NCI-H146 treated with DMSO at 0.1 percent for 48 hours (cell line): ENCODE data around the gene PDE1A.

Experiments
- DNase-seq: peaks from one replicate; lab custom pipeline; 2025; ENCODE audit not compliant: unreplicated experiment; lab: John Stamatoyannopoulos, UW

The PDE1A gene

GRCh38 chr2:182220335-182220734, 206.5 kb downstream of the PDE1A start:
- DNase-seq: no peak

- DNase-seq: no peak
Measured at GRCh38 chr2:182210669-182211068, 216.2 kb downstream of the PDE1A start.

DNA sequence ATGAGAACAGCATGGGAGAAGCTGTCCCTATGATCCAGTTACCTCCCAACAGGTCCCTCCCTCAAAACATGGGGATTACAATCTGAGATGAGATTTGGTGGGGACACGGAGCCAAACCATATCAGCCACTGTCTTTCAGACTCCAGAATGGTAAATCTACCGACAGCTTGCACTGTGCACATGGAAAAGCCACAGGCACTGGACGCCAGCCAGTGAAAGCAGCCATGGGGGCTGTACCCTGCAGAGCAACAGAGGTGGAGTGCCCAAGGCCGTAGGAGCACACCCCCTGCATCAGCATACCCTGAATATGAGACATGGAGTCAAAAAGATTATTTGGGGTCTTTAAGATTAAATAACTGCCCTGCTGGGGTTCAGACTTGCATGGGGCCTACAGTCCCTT, 218.4 kb downstream of the PDE1A start:
- DNase-seq: no peak

DNA sequence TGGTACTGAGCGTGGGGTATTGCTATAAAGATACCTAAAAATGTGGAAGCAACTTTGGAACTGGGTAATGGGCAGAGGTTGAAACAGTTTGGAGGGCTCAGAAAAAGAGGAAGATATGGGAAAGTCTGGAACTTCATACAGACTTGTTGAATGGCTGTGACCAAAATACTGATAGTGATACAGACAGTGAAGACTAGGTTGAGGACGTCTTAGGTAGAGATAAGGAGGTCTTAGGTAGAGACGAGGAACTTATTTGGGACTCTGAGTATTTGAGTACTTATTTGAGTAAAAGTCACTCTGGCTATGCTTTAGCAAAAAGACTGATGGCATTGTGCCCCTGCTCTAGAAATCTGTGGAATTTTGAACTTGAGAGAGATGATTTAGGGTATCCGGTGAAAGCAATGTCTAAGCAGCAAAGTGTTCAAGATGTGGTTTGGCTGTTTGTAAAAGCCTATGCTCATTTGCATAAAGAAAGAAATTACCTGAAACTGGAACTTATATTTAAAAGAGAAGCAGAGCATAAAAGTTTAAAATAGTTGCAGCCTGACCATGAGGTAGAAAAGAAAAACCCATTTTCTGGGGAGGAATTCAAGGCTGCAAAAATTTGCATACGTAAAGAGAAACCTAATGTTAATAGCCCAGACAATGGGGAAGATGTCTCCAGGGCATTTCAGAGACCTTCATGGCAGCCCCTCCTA, 219.6 kb downstream of the PDE1A start:
- DNase-seq: no peak

GRCh38 chr2:182197529-182197928, 229.3 kb downstream of the PDE1A start:
- no peak for DNase-seq

DNA sequence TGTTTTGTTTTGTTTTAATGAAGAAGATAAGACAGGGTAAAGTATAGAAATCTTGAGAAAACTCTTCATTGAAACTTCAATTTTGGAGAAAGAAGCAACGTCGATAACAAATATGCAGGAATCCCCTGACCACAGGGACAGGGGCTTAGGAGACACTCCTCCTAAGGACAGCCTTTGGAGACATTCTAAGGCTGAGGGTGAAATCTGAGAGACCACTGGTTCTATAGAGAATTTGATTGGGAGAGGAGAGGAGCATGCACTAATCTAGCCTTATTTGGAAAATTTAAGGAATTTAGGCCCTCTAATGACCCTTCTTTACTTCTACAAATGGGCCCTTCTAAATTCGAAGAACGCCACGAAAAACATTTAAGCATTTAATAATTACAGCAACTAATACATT, 233.5 kb downstream of the PDE1A start:
- DNase-seq: no peak

DNA sequence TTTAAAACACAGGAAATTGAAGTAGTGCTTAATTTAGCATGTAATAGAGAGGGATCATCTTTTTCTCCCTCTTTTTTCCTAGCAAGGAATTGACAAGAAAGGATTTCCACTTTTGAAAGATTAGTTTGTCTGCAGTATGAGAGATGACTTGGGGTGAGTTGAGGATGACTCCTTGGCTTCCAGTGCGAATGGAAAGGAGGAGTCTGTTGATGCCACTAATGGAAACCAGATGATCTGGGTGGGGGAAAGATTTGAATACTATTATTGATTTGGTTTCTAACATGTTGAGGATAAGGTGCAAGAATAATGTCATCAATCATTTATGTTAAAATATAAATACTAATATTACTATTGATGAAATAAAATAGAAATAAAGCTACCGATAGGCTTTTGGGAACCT, 235.8 kb downstream of the PDE1A start:
- no peak for DNase-seq

GRCh38 chr2:182187130-182187529, 239.7 kb downstream of the PDE1A start:
- DNase-seq: no peak

DNA sequence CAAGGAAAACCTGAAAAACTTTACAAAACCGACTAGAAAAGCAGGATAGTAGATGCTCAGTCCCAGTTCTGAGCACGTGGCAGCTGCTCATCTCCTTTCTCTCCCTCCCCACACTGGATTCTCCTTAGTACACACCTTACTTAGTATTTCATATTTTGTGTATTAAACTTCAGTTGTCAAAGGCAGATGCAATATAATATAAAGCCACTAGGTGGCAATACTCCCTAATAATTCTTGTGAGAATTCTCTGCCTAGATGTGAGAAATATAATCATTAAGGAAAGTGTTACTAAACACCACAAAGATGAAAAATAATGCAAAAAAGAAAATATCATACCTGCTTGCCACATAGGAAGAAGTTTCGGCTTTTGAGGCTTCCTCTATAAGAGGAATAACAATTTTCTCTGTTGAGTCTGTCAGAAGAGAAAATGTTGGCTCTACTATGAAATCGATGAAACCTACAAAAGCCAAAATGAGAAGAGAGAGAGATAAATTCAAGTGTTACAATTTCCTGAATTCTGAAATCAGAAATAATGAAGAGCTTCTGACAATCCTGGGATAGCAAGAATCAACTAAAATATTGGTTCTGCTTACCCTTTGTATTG, 240.6 kb downstream of the PDE1A start:
- peak; percentile 13 for DNase-seq

DNA sequence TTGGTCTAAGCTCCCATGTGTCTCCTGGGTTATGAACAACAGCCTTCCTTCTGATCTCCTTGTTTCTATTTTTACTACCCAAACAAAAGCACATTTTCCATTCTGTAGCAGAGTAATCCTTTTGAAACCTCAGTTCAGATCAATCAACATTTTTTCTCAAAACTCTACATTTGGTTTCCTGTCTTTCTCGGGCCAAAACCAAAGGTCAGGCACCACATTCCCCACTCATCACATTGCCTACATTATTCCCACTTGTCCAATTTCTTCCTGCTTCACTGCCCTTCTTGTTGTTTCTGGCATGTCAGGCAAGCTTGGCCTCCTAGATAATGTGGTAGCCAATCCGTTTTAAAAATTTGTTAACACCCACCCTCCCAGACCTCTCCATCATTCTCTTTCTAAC, 244.4 kb downstream of the PDE1A start:
- no peak for DNase-seq

GRCh38 chr2:182181381-182181780, 245.5 kb downstream of the PDE1A start:
- no peak for DNase-seq

DNA sequence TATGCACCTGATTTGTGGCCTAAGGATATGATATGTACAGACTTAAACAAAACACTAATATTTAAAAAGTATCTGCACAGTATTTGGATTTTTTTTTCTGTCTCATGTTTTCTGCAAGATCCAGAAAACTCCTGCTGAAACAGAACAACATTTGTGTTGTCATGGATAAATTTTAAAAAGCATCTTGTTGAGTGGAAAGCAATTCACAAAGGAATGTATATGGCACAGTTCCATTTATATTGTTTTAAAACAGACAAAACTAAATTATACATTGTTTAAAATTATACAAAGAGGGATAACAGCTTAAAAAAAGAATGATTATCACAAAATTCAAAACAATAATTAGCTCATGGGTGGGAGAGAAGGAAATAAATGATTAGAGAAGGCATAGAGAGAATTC, 247.7 kb downstream of the PDE1A start:
- DNase-seq: no peak

GRCh38 chr2:182173944-182174622, 252.8 kb downstream of the PDE1A start:
- no peak for DNase-seq

- DNase-seq: no peak
Measured at GRCh38 chr2:182170341-182170740, 256.5 kb downstream of the PDE1A start.

- no peak for DNase-seq
Measured at GRCh38 chr2:182167882-182168281, 259.0 kb downstream of the PDE1A start.

DNA sequence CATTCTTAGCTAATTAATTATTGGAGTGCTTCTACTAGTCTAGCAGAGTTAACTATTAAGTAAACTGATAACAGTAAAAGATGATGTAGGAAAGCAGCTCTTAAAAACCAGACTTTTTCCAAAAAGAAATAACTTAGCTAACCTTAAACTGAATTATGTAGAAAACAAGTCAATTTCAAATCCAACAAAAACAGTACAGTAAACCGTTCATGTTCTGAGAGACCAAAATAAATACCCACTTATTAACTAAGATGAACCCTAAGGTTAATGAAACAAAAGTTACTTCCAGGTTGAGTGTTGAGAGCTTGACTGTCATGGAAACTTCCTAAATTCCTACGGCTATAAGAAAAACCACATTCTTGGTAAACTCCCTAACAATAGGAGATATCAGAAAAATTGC, 260.0 kb downstream of the PDE1A start:
- no peak for DNase-seq

DNA sequence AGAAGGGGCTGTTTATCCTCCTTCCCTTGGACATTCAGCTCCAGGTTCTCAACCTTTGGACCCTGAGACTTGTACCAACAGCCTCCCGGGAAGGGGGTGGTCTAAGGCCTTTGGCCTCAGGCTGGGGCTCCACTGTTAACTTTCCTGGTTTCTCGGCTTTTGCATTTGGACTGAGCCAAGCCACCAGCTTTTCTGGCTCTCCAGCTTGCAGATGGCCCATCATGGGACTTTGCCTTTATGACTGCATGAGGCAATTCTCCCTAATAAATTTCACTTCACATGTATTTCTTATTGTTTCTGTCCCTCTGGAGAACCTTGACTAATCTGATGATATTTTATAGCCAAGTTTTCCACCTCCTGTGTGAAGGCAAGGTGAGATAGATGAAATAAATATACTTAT, 260.4 kb downstream of the PDE1A start:
- DNase-seq: no peak

DNA sequence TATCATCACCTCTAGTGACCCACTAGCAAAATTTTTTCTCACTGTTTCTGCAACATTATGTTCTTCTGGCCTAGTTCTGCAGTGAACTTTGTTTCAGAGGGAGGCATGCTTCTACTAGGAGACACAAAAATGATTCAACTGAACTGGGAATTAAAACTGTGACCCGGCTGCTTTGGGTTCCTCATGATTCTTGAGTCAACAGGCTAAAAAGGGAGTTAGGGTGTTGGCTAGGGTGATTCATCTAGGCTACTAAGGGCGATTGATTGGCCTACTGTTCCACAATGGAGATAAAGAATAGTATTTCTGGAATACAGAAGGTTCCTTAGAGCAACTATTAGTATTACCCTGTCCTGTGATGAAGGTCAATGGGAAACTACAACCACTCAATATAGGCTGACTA, 261.6 kb downstream of the PDE1A start:
- DNase-seq: no peak

- DNase-seq: no peak
Measured at GRCh38 chr2:182164686-182165085, 262.1 kb downstream of the PDE1A start.

GRCh38 chr2:182163878-182164277, 263.0 kb downstream of the PDE1A start:
- no peak for DNase-seq

DNA sequence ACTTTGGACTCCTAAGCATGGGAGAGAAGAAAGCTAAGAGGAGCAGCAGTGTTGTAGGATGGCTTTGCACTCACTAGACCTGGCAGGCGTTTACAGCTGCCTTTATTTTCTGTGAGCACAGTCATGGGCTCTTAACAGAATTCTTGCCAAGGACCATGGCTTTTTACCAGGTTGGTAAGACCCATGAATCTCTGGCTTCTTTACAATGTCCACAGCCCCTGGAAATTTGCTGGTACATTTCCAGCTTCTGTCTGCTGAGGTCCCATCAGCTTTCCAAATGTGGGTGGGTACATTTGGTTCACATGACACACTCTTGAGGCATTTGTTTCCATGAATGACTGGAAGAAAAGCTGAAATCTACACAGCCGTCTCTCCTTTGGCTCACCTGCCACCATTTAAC, 278.5 kb downstream of the PDE1A start:
- DNase-seq: no peak

- no peak for DNase-seq
Measured at GRCh38 chr2:182144776-182145165, 282.1 kb downstream of the PDE1A start.
